PC-9 (cell line): ENCODE results near the gene USHBP1. TPM values are rescaled to one million over a fixed set of nuclear protein-coding genes. Genes with fewer than 3 reads are reported as not detected.

ENCODE experiments used
- BruUV-seq: library from RNA; stranded (reverse); fragments of 400-500 nt; replicated peaks from 2 replicates; lab custom pipeline; 2021; lab: Mats Ljungman, UMichigan
- CTCF ChIA-PET: fragments of 300-600 bp; sonication (Branson Sonifier 250); formaldehyde crosslinking; loops from one replicate; lab custom pipeline; 2022; ENCODE audit warnings: antibody characterized with exemption; lab: Charles Lee
- POLR2A ChIA-PET: fragments of 300-600 bp; sonication (Branson Sonifier 250); formaldehyde crosslinking; loops from one replicate; lab custom pipeline; 2022; ENCODE audit warnings: antibody characterized with exemption; ENCODE audit not compliant: unreplicated experiment; lab: Charles Lee
- DNase-seq, 2 experiments: peaks; one replicate each; pipeline versions ENCODE4 v3.0.0 to v3.0.0-alpha.2; 2015 to 2022; ENCODE audit warnings: mixed read lengths in 1 of 2
- H2AFZ ChIP-seq: fragments of 200-600 bp; sonication (generic); 2 replicates; pipeline ENCODE4 v1.8.1; 2017; ENCODE audit warnings: antibody characterized with exemption
- H3F3A ChIP-seq: fragments of 200-600 bp; sonication (generic); 2 replicates; pipeline ENCODE4 v1.8.1; 2017; ENCODE audit warnings: antibody characterized with exemption, mild to moderate bottlenecking, low read depth; ENCODE audit not compliant: insufficient read depth
- H3K27ac ChIP-seq: fragments of 200-600 bp; sonication (generic); 2 replicates; pipeline ENCODE4 v1.6.1; 2016; ENCODE audit warnings: mixed run types
- H3K27me3 ChIP-seq: fragments of 200-600 bp; sonication (generic); 2 replicates; pipeline ENCODE4 v1.6.1; 2016; ENCODE audit warnings: low read depth, mixed run types; ENCODE audit not compliant: insufficient read depth
- H3K36me3 ChIP-seq: fragments of 200-600 bp; sonication (generic); 2 replicates; pipeline ENCODE4 v1.6.1; 2016; ENCODE audit warnings: low read depth, mixed run types
- H3K4me1 ChIP-seq: fragments of 200-600 bp; sonication (generic); replicated peaks from 2 replicates; pipeline ENCODE4 v1.6.1; 2016; ENCODE audit warnings: mixed run types; ENCODE audit not compliant: insufficient read depth
- H3K4me2 ChIP-seq: fragments of 200-600 bp; sonication (generic); 2 replicates; pipeline ENCODE4 v1.6.1; 2017; ENCODE audit warnings: mixed run types
- H3K4me3 ChIP-seq: fragments of 200-600 bp; sonication (generic); 2 replicates; pipeline ENCODE4 v1.6.1; 2016; ENCODE audit warnings: mixed run types
- H3K79me2 ChIP-seq: fragments of 200-600 bp; sonication (generic); 2 replicates; pipeline ENCODE4 v1.6.1; 2017; ENCODE audit warnings: low read depth, mixed run types
- H3K9me2 ChIP-seq: fragments of 200-600 bp; sonication (generic); 2 replicates; pipeline ENCODE4 v1.8.1; 2017; ENCODE audit warnings: mild to moderate bottlenecking; ENCODE audit not compliant: insufficient read depth
- H3K9me3 ChIP-seq: fragments of 200-600 bp; sonication (generic); 2 replicates; pipeline ENCODE4 v1.8.1; 2016; ENCODE audit warnings: low read depth; ENCODE audit not compliant: insufficient read depth
- H4K20me1 ChIP-seq: fragments of 200-600 bp; sonication (generic); 2 replicates; pipeline ENCODE4 v1.8.1; 2017; ENCODE audit not compliant: insufficient read depth
- EZH2 ChIP-seq: fragments of 200-600 bp; sonication (generic); IDR thresholded peaks from 2 replicates; pipeline ENCODE4 v1.8.0; 2017; ENCODE audit warnings: antibody characterized with exemption, low read depth
- intact Hi-C: fragments of 100-400 bp; cut with micrococcal nuclease; formaldehyde crosslinking; loops from one replicate; pipeline ENCODE4 v1.10.0; 2022; ENCODE audit not compliant: unreplicated experiment
- total RNA-seq: library from RNA; stranded (reverse); gene quantifications from 2 replicates; pipeline ENCODE4 v1.2.3, GENCODE V29; 2021
- TF ChIP-seq, protein P1 (sequence below): fragments of 200-600 bp; sonication (generic); conservative IDR thresholded peaks from 2 replicates; pipeline ENCODE4 v1.6.1; 2017; ENCODE audit warnings: mixed run types, antibody characterized with exemption, mild to moderate bottlenecking, moderate library complexity

USHBP1 gene
- total RNA-seq, 1 experiment from 2014 or later: not detected

DNA sequence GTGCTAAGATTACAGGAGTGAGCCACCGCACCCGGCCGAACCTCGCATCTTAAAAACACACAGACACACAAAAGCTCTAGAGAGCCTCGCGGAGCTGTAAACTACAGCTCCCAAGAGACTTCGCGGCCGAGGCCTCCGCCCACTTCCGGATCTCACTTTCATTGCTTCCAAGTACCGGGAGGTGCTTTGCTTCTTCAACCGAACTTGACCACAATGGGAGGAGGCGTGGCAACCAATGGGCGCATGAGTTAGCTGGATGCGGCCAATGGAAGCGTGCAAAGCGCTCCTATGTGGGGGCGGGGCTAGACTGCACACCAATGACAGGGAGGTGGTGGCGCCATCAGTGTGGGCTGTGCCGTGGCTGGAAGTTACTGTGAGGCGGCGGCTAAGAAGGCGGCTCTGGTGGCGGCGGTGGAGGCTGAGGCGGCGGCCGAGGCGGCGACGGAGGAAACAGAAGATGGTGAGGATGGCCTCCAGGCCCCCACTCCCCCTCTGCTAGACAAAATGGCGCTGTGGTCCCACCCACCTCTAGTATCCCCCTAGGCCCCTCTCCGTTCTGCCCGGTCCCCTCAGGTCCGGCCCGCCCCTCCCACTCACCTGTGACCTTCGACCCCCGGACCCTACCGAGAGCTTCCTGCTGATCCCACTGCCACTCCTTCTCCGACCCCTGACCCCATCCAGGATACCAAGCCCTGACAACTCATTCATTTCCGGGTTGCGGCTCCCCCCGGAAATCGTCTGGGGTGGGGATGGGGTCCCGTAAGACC is 44.8 kb upstream of the USHBP1 start, which contains the start of gene DDA1:
TSS of gene DDA1 (plus strand) at position 366 of the 767 bp plus-strand sequence. CDS start at position 458, 92 bp downstream.
- Histone ChIP-seq H3F3A (peaks cover 39% of the 10 kb centered on the region), H3K27ac (peak within 1 kb of the TSS; percentile 51), H3K79me2 (peaks cover 69% of the 10 kb centered on the region), H3K9me3 (no peaks in the 10 kb centered on the region), H3K27me3 (no peaks in the 10 kb centered on the region), H3K4me2 (peak within 1 kb of the TSS; percentile 85), H4K20me1 (peaks cover 12% of the 10 kb centered on the region), H3K4me3 (peak within 1 kb of the TSS; percentile 72), H3K4me1 (peaks cover 50% of the 10 kb centered on the region), H3K36me3 (0 out of 2 replicates have a peak, but pooled peaks cover 8% of the 10 kb centered on the region), H3K9me2 (no peaks in the 10 kb centered on the region), H2AFZ (peak within 1 kb of the TSS; percentile 63)
- TF ChIP-seq EZH2: no peak
- TF ChIP-seq, protein P1, sequence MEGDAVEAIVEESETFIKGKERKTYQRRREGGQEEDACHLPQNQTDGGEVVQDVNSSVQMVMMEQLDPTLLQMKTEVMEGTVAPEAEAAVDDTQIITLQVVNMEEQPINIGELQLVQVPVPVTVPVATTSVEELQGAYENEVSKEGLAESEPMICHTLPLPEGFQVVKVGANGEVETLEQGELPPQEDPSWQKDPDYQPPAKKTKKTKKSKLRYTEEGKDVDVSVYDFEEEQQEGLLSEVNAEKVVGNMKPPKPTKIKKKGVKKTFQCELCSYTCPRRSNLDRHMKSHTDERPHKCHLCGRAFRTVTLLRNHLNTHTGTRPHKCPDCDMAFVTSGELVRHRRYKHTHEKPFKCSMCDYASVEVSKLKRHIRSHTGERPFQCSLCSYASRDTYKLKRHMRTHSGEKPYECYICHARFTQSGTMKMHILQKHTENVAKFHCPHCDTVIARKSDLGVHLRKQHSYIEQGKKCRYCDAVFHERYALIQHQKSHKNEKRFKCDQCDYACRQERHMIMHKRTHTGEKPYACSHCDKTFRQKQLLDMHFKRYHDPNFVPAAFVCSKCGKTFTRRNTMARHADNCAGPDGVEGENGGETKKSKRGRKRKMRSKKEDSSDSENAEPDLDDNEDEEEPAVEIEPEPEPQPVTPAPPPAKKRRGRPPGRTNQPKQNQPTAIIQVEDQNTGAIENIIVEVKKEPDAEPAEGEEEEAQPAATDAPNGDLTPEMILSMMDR: no peak
- DNase-seq: peak; percentile 98 to 100
- intact Hi-C loops: loop anchor here (1.0 to 10.0 kb wide), 3 partner anchors 28 to 623 kb away; partner anchors contain the start of genes CCDC124, GTPBP3 and NWD1
- ChIA-PET POLR2A (interaction anchor here (0.5 to 1.2 kb wide), 11 partner anchors 8 to 1112 kb away, joined by 3 to 12 read pairs (median 5); partner anchors contain the start of genes ANO8, MVB12A and USE1), CTCF (interaction anchor here (0.5 to 1.0 kb wide), 3 partner anchors 54 to 550 kb away, joined by 3 to 11 read pairs (median 3); partner anchors contain the start of gene MVB12A)
- BruUV-seq: no TSS peak

DNA sequence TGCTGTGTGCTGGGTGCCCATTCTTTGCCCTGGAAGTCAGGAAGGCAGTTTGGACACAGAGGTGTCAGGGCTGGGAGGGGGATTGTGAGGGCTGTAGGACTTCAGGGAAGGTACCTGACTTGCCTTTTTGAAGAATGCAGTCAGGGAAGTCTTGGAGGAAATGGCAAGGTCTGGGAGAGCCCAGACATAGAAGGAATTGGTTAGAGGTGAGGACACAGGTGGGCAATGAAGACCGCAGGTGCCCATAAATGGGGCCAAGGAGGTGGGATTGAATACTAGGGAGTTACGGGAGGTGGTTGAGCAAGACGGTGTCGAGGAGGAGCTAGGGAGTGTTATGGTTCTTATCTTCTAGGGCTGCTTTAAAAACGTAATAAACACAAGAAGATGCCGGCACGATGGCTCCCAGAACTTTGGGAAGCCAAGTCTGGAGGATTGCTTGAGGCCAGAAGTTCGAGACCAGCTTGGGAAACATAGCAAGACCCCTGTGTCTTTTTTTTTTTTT is 43.4 kb upstream of the USHBP1 start:
- Histone ChIP-seq H4K20me1 (peaks cover 9% of the 10 kb centered on the region), H3K27me3 (no peaks in the 10 kb centered on the region), H3K4me3 (no peak overlapping the region), H3K4me2 (no peak overlapping the region), H3K27ac (no peak overlapping the region), H3K9me2 (no peaks in the 10 kb centered on the region), H3F3A (peaks cover 38% of the 10 kb centered on the region), H3K4me1 (peaks cover 58% of the 10 kb centered on the region), H3K79me2 (peaks cover 54% of the 10 kb centered on the region), H3K36me3 (no peaks in the 10 kb centered on the region), H2AFZ (no peak overlapping the region), H3K9me3 (no peaks in the 10 kb centered on the region)
- TF ChIP-seq, protein P1: no peak
- no peak for TF ChIP-seq EZH2
- CTCF ChIA-PET: no interaction called here
- POLR2A ChIA-PET: no interaction called here
- no peak for DNase-seq
- intact Hi-C loops: loop anchor here (5.0 to 10.0 kb wide), 2 partner anchors 593 to 624 kb away; partner anchors contain the start of genes CCDC124 and NWD1
- BruUV-seq: no TSS peak

DNA sequence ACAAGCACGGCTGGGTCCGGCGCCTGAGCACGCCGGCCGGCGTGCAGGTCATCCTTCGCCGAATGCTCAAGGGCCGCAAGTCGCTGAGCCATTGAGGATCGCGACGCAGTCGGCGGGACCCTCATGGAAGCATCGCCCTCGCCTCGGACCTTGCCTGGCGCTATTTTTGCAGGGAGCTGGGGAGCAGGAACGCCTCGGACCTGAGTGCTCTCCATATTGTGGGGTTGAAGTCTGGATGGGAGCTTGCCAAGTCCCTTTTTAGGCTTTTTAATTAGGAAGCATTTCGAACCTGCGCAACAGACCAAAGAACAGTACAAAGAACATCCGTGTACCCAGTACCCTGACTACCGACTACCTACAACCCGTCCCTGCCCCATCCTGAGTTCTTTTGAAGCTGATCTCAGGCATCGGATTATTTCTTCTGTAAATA is 41.8 kb upstream of the USHBP1 start:
- peak overlapping the region; percentile 85 for H3K4me2 ChIP-seq
- 0 out of 2 replicates have a peak overlapping the region, but pooled peaks have one; percentile 30 for H3K27ac ChIP-seq
- no peaks in the 10 kb centered on the region for H3K27me3 ChIP-seq
- DNase-seq: no peak
- TF ChIP-seq, protein P1: no peak
- TF ChIP-seq EZH2: no peak
- no TSS peak for BruUV-seq
- H3K36me3 ChIP-seq: no peaks in the 10 kb centered on the region
- peak overlapping the region; percentile 78 for H3K4me3 ChIP-seq
- intact Hi-C loops: loop anchor here (5.0 to 10.0 kb wide), 2 partner anchors 591 to 626 kb away; partner anchors contain the start of genes CCDC124 and NWD1
- peaks cover 51% of the 10 kb centered on the region for H3K4me1 ChIP-seq
- POLR2A ChIA-PET: interaction anchor here (0.5 kb wide), 1 partner anchor 106 kb away, joined by 5 read pairs; no protein-coding TSS in a partner anchor
- H3K9me3 ChIP-seq: no peaks in the 10 kb centered on the region
- peak overlapping the region; percentile 95 for H2AFZ ChIP-seq
- H3K79me2 ChIP-seq: peaks cover 53% of the 10 kb centered on the region
- H3K9me2 ChIP-seq: no peaks in the 10 kb centered on the region
- CTCF ChIA-PET: no interaction called here
- H4K20me1 ChIP-seq: no peaks in the 10 kb centered on the region; the same call in 1 of the 2 replicates
- peaks cover 29% of the 10 kb centered on the region for H3F3A ChIP-seq
